Endothelial cell of umbilical vein (primary cell): ENCODE results near the gene SENP6. TPM values are rescaled to one million over a fixed set of nuclear protein-coding genes. Genes with fewer than 3 reads are reported as not detected.

ENCODE experiments used
- BruUV-seq: library from RNA; stranded (reverse); fragments of 400-500 nt; replicated peaks from 2 replicates; lab custom pipeline; 2021; lab: Mats Ljungman, UMichigan
- CTCF ChIA-PET: fragments of 300-600, 350-600 bp; sonication (Branson Sonifier 250); formaldehyde crosslinking; loops from one replicate; lab custom pipeline; 2021; ENCODE audit warnings: antibody characterized with exemption, inconsistent platforms; lab: Charles Lee
- POLR2A ChIA-PET: fragments of 300-600, 350-600 bp; sonication (Branson Sonifier 250); formaldehyde crosslinking; loops from one replicate; lab custom pipeline; 2021; ENCODE audit warnings: antibody characterized with exemption, inconsistent platforms; lab: Charles Lee
- DNase-seq: peaks from one replicate; pipeline ENCODE4 v3.0.0-alpha.2; 2011; ENCODE audit warnings: low read depth, low spot score
- FAIRE-seq: peaks from 2 replicates; lab custom pipeline; 2011; peaks lifted over from hg19 to GRCh38; lab: Jason Lieb, UNC
- H2AFZ ChIP-seq: 2 replicates; pipeline ENCODE4 v1.6.0; 2012; ENCODE audit warnings: low read depth, low read length, control low read depth, inconsistent platforms
- H3K27ac ChIP-seq: 2 replicates; pipeline ENCODE4 v1.5.1; 2011; ENCODE audit warnings: low read depth, mild to moderate bottlenecking, control low read depth, low read length, moderate library complexity; ENCODE audit not compliant: insufficient read depth
- H3K27me3 ChIP-seq, 2 experiments: 2 replicates each; pipeline versions ENCODE4 v1.6.0 to v1.6.1; 2011; ENCODE audit warnings: low read length in 2 of 2, mixed read lengths in 1 of 2; ENCODE audit not compliant: control insufficient read depth in 2 of 2, insufficient read depth in 2 of 2
- H3K36me3 ChIP-seq, 2 experiments: 2 replicates in 1 of 2; 3 replicates in 1 of 2; pipeline ENCODE4 v1.5.1; 2011; ENCODE audit warnings: low read length in 2 of 2, mild to moderate bottlenecking in 1 of 2, moderate library complexity in 1 of 2; ENCODE audit not compliant: control insufficient read depth in 2 of 2, insufficient read depth in 2 of 2; ENCODE audit errors: extremely low read depth in 1 of 2
- H3K4me1 ChIP-seq: 3 replicates; pipeline ENCODE4 v1.5.1; 2011; ENCODE audit warnings: mild to moderate bottlenecking, low read length; ENCODE audit not compliant: control insufficient read depth, insufficient read depth; ENCODE audit errors: extremely low read depth
- H3K4me2 ChIP-seq: 2 replicates; pipeline ENCODE4 v1.6.1; 2011; ENCODE audit warnings: low read length, control low read depth, mixed read lengths; ENCODE audit not compliant: insufficient read depth
- H3K4me3 ChIP-seq, 3 experiments: fragments of 200-600 bp in 1 of 3; sonication (generic), shearing (Covaris generic) in 1 of 3; replicated peaks in 1 of 3; 2 replicates each; pipeline ENCODE4 v1.5.1; 2011 to 2016; ENCODE audit warnings: control low read depth in 3 of 3, low read length in 3 of 3, mild to moderate bottlenecking in 2 of 3, inconsistent platforms in 1 of 3, low read depth in 1 of 3, moderate library complexity in 1 of 3; ENCODE audit not compliant: insufficient read depth in 1 of 3
- H3K79me2 ChIP-seq: 2 replicates; pipeline ENCODE4 v1.6.0; 2012; ENCODE audit warnings: low read length, inconsistent platforms; ENCODE audit not compliant: control insufficient read depth, insufficient read depth
- H3K9ac ChIP-seq: replicated peaks from 2 replicates; pipeline ENCODE3; 2011; ENCODE audit warnings: low read length, control low read depth; ENCODE audit not compliant: insufficient read depth; ENCODE audit errors: extremely low read depth
- H3K9me1 ChIP-seq: replicated peaks from 3 replicates; pipeline ENCODE4 v1.6.0; 2011; ENCODE audit warnings: mild to moderate bottlenecking, low read length; ENCODE audit not compliant: control insufficient read depth, insufficient read depth; ENCODE audit errors: extremely low read depth
- H3K9me3 ChIP-seq: replicated peaks from 2 replicates; pipeline ENCODE4 v1.5.1; 2012; ENCODE audit warnings: low read length, inconsistent platforms; ENCODE audit not compliant: control insufficient read depth, insufficient read depth
- H4K20me1 ChIP-seq: replicated peaks from 2 replicates; pipeline ENCODE3; 2011; ENCODE audit warnings: mild to moderate bottlenecking, low read length; ENCODE audit not compliant: control insufficient read depth, insufficient read depth; ENCODE audit errors: extremely low read depth
- EZH2 ChIP-seq: IDR thresholded peaks from 2 replicates; pipeline ENCODE4 v1.6.1; 2012; ENCODE audit warnings: borderline replicate concordance, low read depth, mild to moderate bottlenecking, moderate library complexity, low read length, inconsistent platforms; ENCODE audit not compliant: severe bottlenecking
- FOS ChIP-seq: IDR thresholded peaks from 2 replicates; pipeline ENCODE4 v1.6.1; 2011; ENCODE audit warnings: mild to moderate bottlenecking, low read length, moderate library complexity, borderline replicate concordance; ENCODE audit not compliant: insufficient read depth
- GATA2 ChIP-seq: IDR thresholded peaks from 2 replicates; pipeline ENCODE4 v1.7.0; 2011; ENCODE audit warnings: low read depth, mild to moderate bottlenecking, moderate library complexity, mixed read lengths, low read length; ENCODE audit not compliant: insufficient read length, insufficient read depth
- JUN ChIP-seq: IDR thresholded peaks from 2 replicates; pipeline ENCODE4 v1.6.1; 2011; ENCODE audit warnings: borderline replicate concordance, low read depth; ENCODE audit not compliant: insufficient read length, insufficient read depth
- MYC ChIP-seq: IDR thresholded peaks from one replicate; pipeline ENCODE4 v1.6.1; 2011; ENCODE audit warnings: mild to moderate bottlenecking, low read depth, low read length
- POLR2A ChIP-seq: IDR thresholded peaks from 2 replicates; pipeline ENCODE4 v1.6.1; 2012; ENCODE audit warnings: low read depth, mild to moderate bottlenecking, control low read depth, low read length
- POLR2AphosphoS5 ChIP-seq: IDR thresholded peaks from 2 replicates; pipeline ENCODE4 v1.6.1; 2012; ENCODE audit warnings: low read depth, mild to moderate bottlenecking, control low read depth, low read length, moderate library complexity; ENCODE audit not compliant: insufficient read depth
- dilution Hi-C: fragments of 300-500 bp; cut with MboI; formaldehyde crosslinking; loops from one replicate; pipeline ENCODE4 v1.15.0; 2019; ENCODE audit warnings: low sequenced_read_pairs; ENCODE audit not compliant: extremely low pct_ligation_motif_present
- intact Hi-C: fragments of 100-400 bp; cut with micrococcal nuclease; formaldehyde crosslinking; loops from one replicate; pipeline ENCODE4 v1.10.0; 2022
- polyA plus RNA-seq, 4 experiments: library from polyadenylated mRNA; depleted of rRNA in 3 of 4; stranded (reverse) in 3 of 4; unstranded in 1 of 4; fragments of >200 nt; gene quantifications; 2 replicates each; pipeline versions ENCODE4 v1.2.1 to v1.2.3, GENCODE V29; 2011 to 2012; ENCODE audit warnings: missing spikeins in 1 of 4
- total RNA-seq: library from RNA; stranded (reverse); gene quantifications from 2 replicates; pipeline ENCODE4 v1.2.3, GENCODE V29; 2021
- TF ChIP-seq, protein P1 (sequence below), 2 donors: IDR thresholded peaks; 1 replicate in 1 of 2; 2 replicates in 1 of 2; pipeline ENCODE4 v1.5.1; 2011; ENCODE audit warnings: low read length in 2 of 2, mild to moderate bottlenecking in 2 of 2, moderate library complexity in 2 of 2, control low read depth in 1 of 2, inconsistent platforms in 1 of 2, low read depth in 1 of 2; ENCODE audit not compliant: insufficient read depth in 1 of 2; ENCODE audit errors: extremely low read depth in 1 of 2
- TF ChIP-seq, protein P2 (sequence below): IDR thresholded peaks from 2 replicates; pipeline ENCODE4 v1.6.1; 2011; ENCODE audit not compliant: insufficient read depth, insufficient read length

Gene SENP6
- total and polyA plus RNA-seq, 2 donors (not counting 3 experiments of a cell fraction or from before 2014, with no cell fraction given): 11.5 to 99.1 TPM

DNA sequence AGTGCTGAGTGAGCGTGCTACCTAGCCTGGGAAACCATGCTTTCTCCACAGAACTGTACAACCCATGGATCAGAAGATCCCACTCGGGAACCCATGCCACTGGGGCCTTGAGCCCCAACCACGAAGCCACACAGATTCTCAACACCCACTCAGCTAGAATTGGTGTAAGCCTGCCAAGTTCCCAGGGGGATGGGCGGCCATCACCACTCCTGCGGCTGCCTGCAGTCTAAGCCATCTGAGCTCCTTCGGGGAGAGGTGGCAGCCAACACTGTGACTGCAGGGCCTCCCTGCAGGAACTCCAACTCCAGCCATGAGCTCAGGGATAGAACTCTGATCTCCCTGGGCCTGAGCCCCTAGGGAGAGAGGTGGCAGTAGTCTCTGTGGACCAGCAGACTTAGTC, 33.6 kb upstream of the SENP6 start:
- no TSS peak for BruUV-seq
- CTCF ChIA-PET: no interaction called here

DNA sequence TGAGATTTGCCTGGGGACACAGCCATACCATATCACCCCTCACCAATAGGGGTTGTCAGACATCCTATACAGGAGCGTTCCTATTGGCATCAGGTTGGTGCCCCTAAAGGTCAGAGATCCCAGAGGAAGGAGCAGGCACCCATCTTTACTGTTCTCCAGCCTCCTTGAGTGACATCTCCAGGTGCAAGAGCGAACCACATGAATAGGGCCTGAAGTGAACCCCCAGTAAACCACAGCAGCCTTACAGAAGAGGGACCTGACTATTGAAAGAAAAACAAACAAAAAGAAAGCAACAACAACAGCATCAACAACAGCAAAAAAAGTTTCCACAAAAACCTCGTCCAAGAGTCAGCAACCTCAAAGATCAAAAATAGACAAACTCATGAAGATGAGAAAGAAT, 32.7 kb upstream of the SENP6 start:
- no TSS peak for BruUV-seq
- H3K9me3 ChIP-seq: peaks cover 3% of the 10 kb centered on the region

More for the DNA sequence above, 33.6 kb upstream of the SENP6 start:
- no peak overlapping the region for H3K4me2 ChIP-seq
- no peak overlapping the region for H3K27ac ChIP-seq
- H3K4me1 ChIP-seq: no peaks in the 10 kb centered on the region
- no peak overlapping the region for H3K9ac ChIP-seq
- no peaks in the 10 kb centered on the region for H3K9me1 ChIP-seq
- DNase-seq (no peak), FAIRE-seq (no peak)
- peaks cover 3% of the 10 kb centered on the region for H3K9me3 ChIP-seq
- H4K20me1 ChIP-seq: no peaks in the 10 kb centered on the region
- intact Hi-C loops: no loop called here
- no peaks in the 10 kb centered on the region for H3K36me3 ChIP-seq
- POLR2A ChIA-PET: no interaction called here
- dilution Hi-C loops: no loop called here
- no peaks in the 10 kb centered on the region for H3K79me2 ChIP-seq
- H3K27me3 ChIP-seq: peaks cover 7 to 17% of the 10 kb centered on the region in 2 experiments
- no peak overlapping the region for H3K4me3 ChIP-seq
- TF ChIP-seq MYC: no peak
- no peak for TF ChIP-seq POLR2A
- no peak for TF ChIP-seq JUN
- TF ChIP-seq POLR2AphosphoS5: no peak
- TF ChIP-seq EZH2: no peak
- no peak for TF ChIP-seq GATA2
- TF ChIP-seq, protein P1, sequence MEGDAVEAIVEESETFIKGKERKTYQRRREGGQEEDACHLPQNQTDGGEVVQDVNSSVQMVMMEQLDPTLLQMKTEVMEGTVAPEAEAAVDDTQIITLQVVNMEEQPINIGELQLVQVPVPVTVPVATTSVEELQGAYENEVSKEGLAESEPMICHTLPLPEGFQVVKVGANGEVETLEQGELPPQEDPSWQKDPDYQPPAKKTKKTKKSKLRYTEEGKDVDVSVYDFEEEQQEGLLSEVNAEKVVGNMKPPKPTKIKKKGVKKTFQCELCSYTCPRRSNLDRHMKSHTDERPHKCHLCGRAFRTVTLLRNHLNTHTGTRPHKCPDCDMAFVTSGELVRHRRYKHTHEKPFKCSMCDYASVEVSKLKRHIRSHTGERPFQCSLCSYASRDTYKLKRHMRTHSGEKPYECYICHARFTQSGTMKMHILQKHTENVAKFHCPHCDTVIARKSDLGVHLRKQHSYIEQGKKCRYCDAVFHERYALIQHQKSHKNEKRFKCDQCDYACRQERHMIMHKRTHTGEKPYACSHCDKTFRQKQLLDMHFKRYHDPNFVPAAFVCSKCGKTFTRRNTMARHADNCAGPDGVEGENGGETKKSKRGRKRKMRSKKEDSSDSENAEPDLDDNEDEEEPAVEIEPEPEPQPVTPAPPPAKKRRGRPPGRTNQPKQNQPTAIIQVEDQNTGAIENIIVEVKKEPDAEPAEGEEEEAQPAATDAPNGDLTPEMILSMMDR (IDR thresholded peaks at IDR 0.05; ENCODE audit: extremely low read depth in 1 of 2, insufficient read depth in 1 of 2, low read depth in 1 of 2, low read length in 2 of 2): no peak
- no peak overlapping the region for H2AFZ ChIP-seq

More for the DNA sequence above, 32.7 kb upstream of the SENP6 start:
- H3K27me3 ChIP-seq: peaks cover 7 to 13% of the 10 kb centered on the region in 2 experiments
- TF ChIP-seq, protein P2, sequence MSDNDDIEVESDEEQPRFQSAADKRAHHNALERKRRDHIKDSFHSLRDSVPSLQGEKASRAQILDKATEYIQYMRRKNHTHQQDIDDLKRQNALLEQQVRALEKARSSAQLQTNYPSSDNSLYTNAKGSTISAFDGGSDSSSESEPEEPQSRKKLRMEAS: no peak
- TF ChIP-seq POLR2A: no peak
- TF ChIP-seq GATA2: no peak
- TF ChIP-seq EZH2: no peak
- TF ChIP-seq POLR2AphosphoS5: no peak
- TF ChIP-seq FOS: no peak
- no peak for TF ChIP-seq JUN
- TF ChIP-seq MYC: no peak
- TF ChIP-seq, protein P1 (IDR thresholded peaks at IDR 0.05; ENCODE audit: extremely low read depth in 1 of 2, insufficient read depth in 1 of 2, low read depth in 1 of 2, low read length in 2 of 2): no peak
- no peaks in the 10 kb centered on the region for H3K9me1 ChIP-seq
- no peak for FAIRE-seq
- no peaks in the 10 kb centered on the region for H4K20me1 ChIP-seq
- ChIA-PET POLR2A (no interaction called here), CTCF (no interaction called here)
- dilution Hi-C loops: no loop called here
- no peaks in the 10 kb centered on the region for H3K79me2 ChIP-seq
- no peak overlapping the region for H3K4me3 ChIP-seq
- H3K9ac ChIP-seq: no peak overlapping the region
- H3K27ac ChIP-seq: no peak overlapping the region
- H2AFZ ChIP-seq: no peak overlapping the region
- H3K4me1 ChIP-seq: no peaks in the 10 kb centered on the region
- no peak overlapping the region for H3K4me2 ChIP-seq
- DNase-seq: no peak
- intact Hi-C loops: no loop called here
- no peaks in the 10 kb centered on the region for H3K36me3 ChIP-seq
